GM18505 (cell line): Measurements from ENCODE around the gene PLPPR2.
"Not testable (repeated sequence)": the region's sequence is repeated elsewhere in the genome, so short reads cannot be mapped to it uniquely, and the experiment has no call there.

Source experiments
- ATAC-seq: cut with Tn5 transposase; IDR thresholded peaks from one replicate; pipeline ENCODE4 v1.9.1; 2021; ENCODE audit not compliant: unreplicated experiment
- POLR2A ChIP-seq: IDR thresholded peaks from 4 replicates; pipeline ENCODE4 v1.6.1; 2011; ENCODE audit warnings: borderline replicate concordance; ENCODE audit not compliant: insufficient read depth, insufficient read length; ENCODE audit errors: extremely low read depth

The PLPPR2 gene

GRCh38 chr19:11355160-11356073 lies at the start of gene PLPPR2:
Gene PLPPR2, plus strand, starts transcription at chr19:11355432. Its CDS starts 2,242 bp downstream, at chr19:11357674.
- peak; percentile 47 for TF ChIP-seq POLR2A
- ATAC-seq = peak; percentile 73

- no peak for ATAC-seq
- no peak for TF ChIP-seq POLR2A
Measured at GRCh38 chr19:11306337-11306736, 48.9 kb upstream of the PLPPR2 start.

GRCh38 chr19:11320278-11320995 lies 34.8 kb upstream of the PLPPR2 start:
- not testable (repeated sequence) for ATAC-seq

- TF ChIP-seq POLR2A = no peak
- no peak for ATAC-seq
Measured at GRCh38 chr19:11321191-11322126, 33.8 kb upstream of the PLPPR2 start.

GRCh38 chr19:11322269-11323024 lies 32.8 kb upstream of the PLPPR2 start:
- ATAC-seq = no peak
- no peak for TF ChIP-seq POLR2A

GRCh38 chr19:11323601-11324078 lies 31.6 kb upstream of the PLPPR2 start:
- TF ChIP-seq POLR2A = no peak
- no peak for ATAC-seq

GRCh38 chr19:11324079-11324661 lies 31.1 kb upstream of the PLPPR2 start:
- TF ChIP-seq POLR2A = peak; percentile 47
- peak; percentile 55 for ATAC-seq

- TF ChIP-seq POLR2A = no peak
- no peak for ATAC-seq
Measured at GRCh38 chr19:11324748-11325389, 30.4 kb upstream of the PLPPR2 start.

- ATAC-seq = no peak
- TF ChIP-seq POLR2A = no peak
Measured at GRCh38 chr19:11325544-11325943, 29.7 kb upstream of the PLPPR2 start.

- ATAC-seq = no peak
- TF ChIP-seq POLR2A = no peak
Measured at GRCh38 chr19:11330127-11330526, 25.1 kb upstream of the PLPPR2 start.

GRCh38 chr19:11331502-11331901 lies 23.7 kb upstream of the PLPPR2 start:
- TF ChIP-seq POLR2A = no peak
- no peak for ATAC-seq
